ENCODE data around the gene SYT5. TPM values are rescaled to one million over a fixed set of nuclear protein-coding genes. Genes with fewer than 3 reads are reported as not detected.
A peak's percentile ranks its signal among the peaks of the same experiment; 100 is the strongest.

SYT5 gene
- total and polyA plus RNA-seq, 9 of the 15 experiments (the other 6 are each of a cell fraction or from before 2014, with no cell fraction given): 1.3 to 20.9 (median 8.8) TPM

GRCh38 chr19:55158848-55159749 lies 21.0 kb downstream of the SYT5 start (continued):
- TF ChIP-seq CHD7 (IDR thresholded peaks at IDR 0.05; ENCODE audit: low read depth, low read length) (no peak), FOSL1 (tag; conservative IDR thresholded peaks at IDR 0.05) (peak; percentile 93), KLF10 (CRISPR knock-in tag; IDR thresholded peaks at IDR 0.05) (no peak), ADNP (tag; IDR thresholded peaks at IDR 0.05) (no peak), CBFB (CRISPR knock-in tag; IDR thresholded peaks at IDR 0.05) (no peak), BRD9 (IDR thresholded peaks at IDR 0.05; ENCODE audit: low read depth, partially characterized antibody) (no peak), ZNF311 (CRISPR knock-in tag; IDR thresholded peaks at IDR 0.05) (no peak), ZBTB9 (CRISPR knock-in tag; IDR thresholded peaks at IDR 0.05) (no peak), KLF6 (CRISPR knock-in tag; IDR thresholded peaks at IDR 0.05; ENCODE audit: borderline replicate concordance) (no peak), PRDM10 (IDR thresholded peaks at IDR 0.05; ENCODE audit: partially characterized antibody) (peak; percentile 82)
